ENCODE data around the gene MAML2.

MAML2 gene

DNA sequence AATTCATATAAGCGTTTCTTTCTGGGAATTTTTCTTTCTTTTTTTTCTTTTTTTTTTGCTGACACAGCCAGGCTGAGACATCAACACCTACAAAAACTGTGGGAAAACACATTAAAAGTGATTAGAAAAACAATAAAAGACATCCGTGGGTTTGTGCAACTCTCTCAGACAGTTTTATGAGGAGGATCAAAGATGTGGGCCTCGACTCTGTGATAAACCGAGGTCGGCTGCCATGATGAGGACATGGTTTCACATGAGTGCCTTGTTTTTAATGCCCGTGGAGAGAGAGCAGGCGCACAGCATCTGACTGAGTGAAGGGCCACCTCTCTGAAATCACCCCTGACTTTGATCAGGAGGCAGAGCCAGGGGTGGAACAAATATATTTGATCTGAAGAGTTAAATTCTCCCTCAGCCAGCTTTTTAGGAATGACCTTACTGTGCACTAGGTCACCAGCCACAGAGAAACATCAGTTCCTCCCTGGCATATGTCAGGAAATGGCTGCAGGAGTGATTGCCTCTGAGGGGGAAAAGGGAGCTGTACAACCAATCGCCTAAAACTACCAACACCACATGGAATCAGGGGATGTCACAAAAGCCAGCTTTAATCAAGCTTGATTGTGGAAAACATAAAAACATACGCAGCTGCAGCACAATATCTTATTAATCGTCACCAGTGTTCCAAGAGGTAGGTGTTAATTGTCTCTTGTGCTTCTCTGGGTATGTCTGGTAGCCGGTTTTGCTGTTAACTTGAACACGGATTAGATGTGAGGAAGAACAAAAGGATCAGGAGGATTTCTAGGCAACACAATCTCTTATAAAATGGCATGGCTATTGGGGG lies 164.7 kb downstream of the MAML2 start:
- no peak for DNase-seq

DNA sequence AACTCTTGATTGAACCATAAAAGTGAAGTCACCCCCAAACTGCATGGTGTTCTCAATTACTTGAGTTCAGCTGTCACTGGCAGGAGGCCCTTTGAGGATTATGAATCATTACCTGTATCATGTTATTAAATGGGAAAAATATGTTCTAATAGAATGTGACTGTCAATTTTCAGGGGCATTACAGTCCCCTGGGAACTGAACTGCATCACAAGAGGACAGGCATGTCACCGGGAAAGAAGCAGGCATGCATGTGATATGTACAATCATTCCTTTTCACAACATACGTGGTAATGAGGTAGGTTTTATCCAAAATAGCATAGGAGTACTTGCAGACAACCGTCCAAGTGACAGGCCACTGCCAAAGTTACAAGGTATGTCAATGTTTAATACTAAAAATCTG lies 165.8 kb downstream of the MAML2 start:
- no peak for DNase-seq

DNA sequence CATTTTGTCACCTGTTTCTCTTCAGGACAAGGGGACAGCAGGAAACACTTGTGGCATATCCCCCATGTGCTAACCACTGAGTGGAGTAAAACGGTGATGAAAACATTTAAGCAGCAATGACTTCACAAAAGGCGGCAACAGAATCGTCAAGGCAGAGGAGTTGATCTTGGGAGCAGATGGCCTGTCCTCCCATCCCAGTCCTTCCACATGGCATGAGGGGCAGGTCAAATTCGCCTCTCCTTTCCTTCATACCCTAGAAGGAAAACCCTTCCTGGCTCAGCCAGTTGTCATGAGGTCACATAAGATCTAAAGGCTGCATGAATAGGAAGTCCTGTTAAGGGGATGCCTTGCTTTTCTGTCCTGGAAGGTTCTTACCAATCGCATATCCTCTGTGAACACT lies 169.1 kb downstream of the MAML2 start:
- DNase-seq = no peak

DNA sequence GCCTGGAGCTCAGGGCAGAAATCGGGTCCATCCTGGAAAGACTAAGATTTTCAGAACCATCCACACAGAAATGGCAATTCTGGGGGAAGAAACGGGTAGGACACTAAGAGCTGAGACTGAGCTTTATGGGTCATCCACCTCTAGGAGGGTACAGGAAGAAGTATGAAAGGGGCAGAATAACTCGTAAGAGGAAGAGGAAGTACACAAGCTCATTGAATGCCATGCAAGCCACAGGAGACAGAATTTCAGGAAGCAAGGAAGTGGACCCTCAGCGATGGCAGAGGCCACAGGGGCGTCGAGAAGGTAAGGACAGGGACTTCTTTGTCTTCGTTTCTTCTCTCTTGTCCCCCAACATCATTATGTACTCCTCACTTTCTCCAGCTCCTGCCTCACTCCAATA lies 169.6 kb downstream of the MAML2 start:
- no peak for DNase-seq

GRCh38 chr11:96172604-96173003 lies 170.4 kb downstream of the MAML2 start:
- DNase-seq = no peak

DNA sequence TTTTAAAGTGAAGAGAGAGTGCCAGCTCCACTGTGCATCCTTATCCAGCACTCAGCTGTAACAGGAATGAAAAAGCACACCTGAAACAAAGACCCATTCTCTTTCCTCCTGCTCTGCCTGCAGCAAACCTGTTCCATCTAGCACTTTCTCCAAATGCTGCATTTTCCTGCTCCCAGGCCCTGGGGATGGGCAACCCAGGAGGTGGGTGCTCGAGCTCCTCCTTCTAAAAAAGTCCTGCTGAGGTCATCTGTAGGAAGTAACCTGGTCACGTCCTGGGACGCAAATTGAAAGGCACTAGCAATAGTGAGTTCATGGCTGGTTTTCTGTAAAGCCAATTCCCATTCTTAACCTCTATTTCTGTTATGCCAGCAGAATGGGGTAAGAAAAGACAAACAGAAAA lies 173.7 kb downstream of the MAML2 start:
- no peak for DNase-seq

DNA sequence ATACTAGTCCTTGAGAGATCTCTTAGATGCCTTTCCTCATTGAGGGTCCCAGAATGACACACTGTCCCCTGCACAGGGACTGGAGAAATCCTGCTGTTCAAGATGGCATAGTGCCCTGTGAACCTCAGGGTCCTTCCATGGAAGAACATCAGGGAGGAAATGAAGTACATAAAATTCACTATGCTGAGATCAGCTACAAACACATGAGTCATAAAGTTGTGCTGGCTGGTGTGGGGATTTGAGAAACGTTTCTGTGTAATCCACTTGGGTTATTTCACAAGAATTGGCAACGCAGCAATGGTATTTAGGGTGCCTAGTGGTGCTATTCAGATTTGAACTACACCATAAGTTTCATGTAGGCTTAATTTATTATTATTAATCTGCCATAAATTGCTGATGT lies 174.4 kb downstream of the MAML2 start:
- DNase-seq = no peak

- DNase-seq = no peak
Measured at GRCh38 chr11:96167787-96168186, 175.2 kb downstream of the MAML2 start.

- no peak for DNase-seq
Measured at GRCh38 chr11:96167203-96167758, 175.7 kb downstream of the MAML2 start.

DNA sequence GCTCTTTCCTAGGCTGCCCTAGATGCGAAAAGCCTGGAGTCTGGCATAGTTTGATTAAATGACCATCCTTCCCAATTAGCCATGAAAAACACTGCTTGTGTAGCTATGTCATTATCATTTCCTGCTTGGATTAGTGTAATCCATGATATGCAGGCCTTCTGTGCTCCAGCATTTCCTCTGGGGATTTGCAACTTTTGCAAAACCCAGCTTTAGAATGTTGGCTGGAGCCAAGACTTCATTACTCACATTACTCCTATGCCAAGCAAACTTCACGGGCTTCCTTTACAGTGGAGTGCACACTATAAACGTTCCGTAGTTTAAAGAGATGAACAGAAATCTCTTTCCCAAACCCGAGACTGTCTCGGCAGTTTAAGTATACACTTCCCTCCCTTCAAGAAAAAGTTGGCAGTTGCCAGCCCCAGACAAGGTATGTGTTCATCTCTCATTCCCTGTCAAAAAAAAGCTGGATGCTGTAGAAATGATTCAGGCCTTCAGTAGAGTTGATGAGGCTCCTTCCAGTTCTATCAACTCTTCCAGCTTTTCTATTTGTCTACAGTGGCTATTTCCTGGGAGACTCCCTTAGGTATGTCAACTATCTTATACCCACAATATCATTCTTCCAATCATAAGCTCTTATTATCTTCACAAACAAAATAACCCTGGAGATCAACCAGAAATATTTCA lies 180.0 kb downstream of the MAML2 start:
- DNase-seq = no peak

GRCh38 chr11:96161307-96162089 lies 181.5 kb downstream of the MAML2 start:
- DNase-seq = no peak

GRCh38 chr11:96160732-96161306 lies 182.2 kb downstream of the MAML2 start:
- DNase-seq = no peak

DNA sequence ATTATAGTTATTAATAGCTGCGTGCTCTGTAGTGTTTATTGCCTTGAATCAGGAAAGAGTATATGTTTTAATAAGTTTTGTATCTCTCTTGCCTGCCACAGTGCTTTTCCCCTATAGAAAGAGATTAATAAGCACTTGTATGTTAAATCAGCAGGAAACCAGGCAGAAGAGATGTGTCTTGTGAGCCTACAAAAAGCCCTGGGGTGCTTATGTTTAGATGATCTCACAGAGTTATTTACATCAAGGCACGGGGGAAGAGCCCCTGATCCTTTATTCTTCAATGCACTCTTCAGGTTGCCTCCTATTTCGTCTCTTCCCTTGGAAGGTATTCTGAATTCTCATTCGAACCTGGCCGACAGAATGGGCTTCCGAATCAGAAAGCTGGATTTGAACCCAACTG lies 183.0 kb downstream of the MAML2 start:
- DNase-seq = no peak

- no peak for DNase-seq
Measured at GRCh38 chr11:96158126-96158525, 184.9 kb downstream of the MAML2 start.

DNA sequence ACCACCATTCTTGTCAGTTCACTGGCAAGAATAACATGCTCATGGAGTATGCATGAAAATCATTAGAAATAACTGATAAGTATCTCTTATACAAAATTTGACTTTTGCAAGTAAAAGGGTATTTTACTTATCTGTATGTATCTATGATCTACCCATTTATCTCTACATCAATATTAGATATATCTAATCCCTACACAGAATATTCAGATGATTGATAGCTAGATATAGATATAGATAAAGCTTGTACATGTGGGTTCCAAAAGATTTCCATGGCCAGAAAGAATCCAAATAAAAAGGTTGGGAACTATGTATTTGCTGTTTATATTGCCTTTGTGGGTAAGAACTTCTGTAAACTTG lies 185.5 kb downstream of the MAML2 start:
- DNase-seq = no peak

GRCh38 chr11:96156379-96156722 lies 186.6 kb downstream of the MAML2 start:
- DNase-seq = no peak

DNA sequence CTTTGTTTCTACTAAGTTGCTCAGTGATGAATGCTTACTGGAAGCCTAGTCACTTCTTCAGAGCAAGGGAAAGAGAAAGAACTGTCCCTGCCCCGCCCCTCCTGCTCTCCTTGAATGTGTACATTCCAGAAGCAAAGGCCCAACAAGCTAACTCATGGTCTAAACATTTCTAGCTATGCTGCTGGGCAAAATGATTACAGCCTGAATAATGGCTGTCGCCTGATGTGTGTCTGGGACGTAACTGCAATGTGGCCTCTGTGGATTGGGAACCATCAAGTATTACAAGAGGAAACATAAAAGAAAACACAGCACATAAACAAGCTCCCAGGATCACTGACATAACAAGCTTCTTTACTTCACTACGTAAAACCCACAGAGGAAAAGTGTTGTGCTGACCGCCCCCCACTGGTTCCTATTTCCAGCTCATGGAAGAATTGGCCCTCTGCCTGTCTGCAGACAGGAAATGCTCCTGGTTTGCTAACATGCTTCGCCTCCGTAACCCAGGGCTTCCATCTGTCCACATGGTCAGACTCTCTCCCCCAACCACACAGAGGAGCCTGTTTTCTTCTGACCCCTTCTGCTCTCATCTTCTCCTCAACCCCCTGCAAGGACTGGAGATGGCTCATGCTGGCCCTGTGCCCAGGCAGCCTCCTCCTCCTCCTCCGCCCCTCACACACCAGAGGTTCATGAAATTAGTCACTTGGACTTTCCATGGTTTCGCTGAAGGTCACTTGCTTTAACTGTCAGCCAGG lies 187.2 kb downstream of the MAML2 start:
- DNase-seq = peak; percentile 77 to 85

DNA sequence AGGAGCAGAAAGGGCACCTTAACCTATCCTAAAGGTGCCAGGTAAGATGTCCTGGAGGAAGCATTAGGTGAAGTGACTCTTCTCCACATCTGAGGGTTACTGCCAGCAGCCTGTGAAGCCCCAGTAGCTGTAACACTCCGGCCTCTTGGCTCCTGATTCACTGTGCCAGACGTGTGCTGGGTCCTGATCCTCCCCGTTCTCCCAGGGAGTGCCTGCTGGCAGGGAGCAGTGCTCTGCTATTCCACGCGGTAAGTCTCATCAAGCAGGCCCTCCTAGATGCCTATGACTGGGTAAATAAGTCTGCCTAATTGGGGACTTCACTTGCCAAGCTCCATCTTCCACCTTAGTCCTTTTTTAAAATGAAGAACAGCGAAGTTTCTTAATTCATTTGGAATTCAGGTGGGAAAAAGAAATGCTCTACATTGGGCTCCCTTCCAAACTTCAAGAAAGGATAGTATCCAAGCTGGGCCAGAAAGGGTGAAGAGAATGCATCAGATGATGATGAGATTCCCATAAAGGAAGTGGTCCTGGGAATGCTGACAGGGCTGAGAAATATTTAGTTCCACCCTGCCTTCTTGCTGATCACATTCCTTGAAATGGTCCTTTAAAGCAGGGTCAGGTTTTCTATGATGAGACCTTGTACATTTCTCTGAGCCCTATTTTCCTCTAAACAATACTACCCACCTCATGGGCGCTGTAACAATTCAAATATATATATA lies 188.0 kb downstream of the MAML2 start:
- no peak for DNase-seq

DNA sequence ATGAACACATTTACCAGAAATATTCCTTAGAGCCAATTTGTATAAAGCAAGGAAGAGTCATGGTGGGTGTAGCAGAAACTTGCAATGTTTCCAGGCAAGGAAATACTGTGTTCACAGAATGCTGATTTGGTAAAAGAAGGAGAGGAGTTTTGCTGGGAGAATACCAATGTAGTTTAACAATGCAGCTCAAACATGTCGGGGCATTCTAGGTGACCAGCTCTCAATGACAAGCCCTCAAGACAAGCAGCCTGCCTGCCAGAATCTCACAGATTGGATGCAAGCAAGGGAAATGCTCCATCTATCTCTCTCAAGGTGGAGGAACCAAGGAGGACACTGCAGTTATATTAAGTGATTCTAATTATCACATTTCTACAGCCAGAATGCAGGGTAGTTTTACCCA lies 190.4 kb downstream of the MAML2 start:
- DNase-seq = no peak

GRCh38 chr11:96151501-96151900 lies 191.5 kb downstream of the MAML2 start:
- no peak for DNase-seq

GRCh38 chr11:96150609-96151008 lies 192.4 kb downstream of the MAML2 start:
- no peak for DNase-seq

Data from activated CD4-positive, alpha-beta T cell treated with anti-CD3 and anti-CD28 coated beads, Interleukin-2, amount 50 U/mL, for 48 hours (primary cell).